GM19328 (cell line): ENCODE data around the gene RAPSN.

ENCODE experiments used
- ATAC-seq: cut with Tn5 transposase; IDR thresholded peaks from one replicate; pipeline ENCODE4 v1.9.1; 2021; ENCODE audit warnings: mild to moderate bottlenecking, moderate library complexity; ENCODE audit not compliant: unreplicated experiment

RAPSN gene

GRCh38 chr11:47448566-47449427, at the start of gene RAPSN:
RAPSN (minus strand) TSS chr11:47449136; CDS start chr11:47448964, 172 bp downstream.
- no peak for ATAC-seq

GRCh38 chr11:47498149-47498548, 49.2 kb upstream of the RAPSN start:
- ATAC-seq = no peak

DNA sequence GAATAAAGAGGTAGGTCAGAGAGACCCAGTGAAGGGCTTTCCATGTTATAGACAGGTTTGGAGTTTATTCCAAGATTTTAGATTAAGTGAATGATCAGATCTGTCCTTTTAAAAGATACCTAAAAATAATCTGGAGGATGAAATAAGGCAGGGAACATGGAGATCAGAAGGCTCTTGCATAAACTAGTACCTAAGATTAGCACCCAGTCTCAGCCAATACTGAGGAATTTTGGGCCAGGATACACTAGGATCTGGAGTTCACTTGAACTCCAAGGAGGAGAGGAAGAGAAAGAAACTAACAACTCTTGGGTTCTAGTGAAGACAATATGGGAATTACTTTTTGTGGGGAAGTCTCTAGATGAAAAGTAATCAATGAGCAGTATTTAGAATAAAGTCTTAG, 47.9 kb upstream of the RAPSN start:
- no peak for ATAC-seq

DNA sequence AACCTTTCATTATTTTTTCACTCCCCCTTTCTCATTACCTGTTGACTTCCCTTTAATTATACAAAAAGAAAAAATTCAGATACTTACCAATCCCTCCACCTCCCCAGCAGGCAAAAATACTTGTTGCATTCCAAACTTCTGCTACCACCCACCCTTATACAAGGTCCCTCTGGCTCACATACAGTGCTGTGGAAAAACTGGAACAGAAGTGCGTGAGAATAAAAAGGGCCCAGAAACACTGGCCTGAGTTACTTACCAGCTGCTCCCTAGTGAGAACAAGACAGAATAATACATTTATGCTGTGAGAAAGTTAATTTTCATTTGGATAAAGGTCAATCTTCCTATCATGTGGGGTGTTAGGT, 46.9 kb upstream of the RAPSN start:
- no peak for ATAC-seq

- ATAC-seq = no peak
Measured at GRCh38 chr11:47495011-47495855, 46.3 kb upstream of the RAPSN start.

GRCh38 chr11:47489395-47489755, 40.4 kb upstream of the RAPSN start:
- no peak for ATAC-seq

DNA sequence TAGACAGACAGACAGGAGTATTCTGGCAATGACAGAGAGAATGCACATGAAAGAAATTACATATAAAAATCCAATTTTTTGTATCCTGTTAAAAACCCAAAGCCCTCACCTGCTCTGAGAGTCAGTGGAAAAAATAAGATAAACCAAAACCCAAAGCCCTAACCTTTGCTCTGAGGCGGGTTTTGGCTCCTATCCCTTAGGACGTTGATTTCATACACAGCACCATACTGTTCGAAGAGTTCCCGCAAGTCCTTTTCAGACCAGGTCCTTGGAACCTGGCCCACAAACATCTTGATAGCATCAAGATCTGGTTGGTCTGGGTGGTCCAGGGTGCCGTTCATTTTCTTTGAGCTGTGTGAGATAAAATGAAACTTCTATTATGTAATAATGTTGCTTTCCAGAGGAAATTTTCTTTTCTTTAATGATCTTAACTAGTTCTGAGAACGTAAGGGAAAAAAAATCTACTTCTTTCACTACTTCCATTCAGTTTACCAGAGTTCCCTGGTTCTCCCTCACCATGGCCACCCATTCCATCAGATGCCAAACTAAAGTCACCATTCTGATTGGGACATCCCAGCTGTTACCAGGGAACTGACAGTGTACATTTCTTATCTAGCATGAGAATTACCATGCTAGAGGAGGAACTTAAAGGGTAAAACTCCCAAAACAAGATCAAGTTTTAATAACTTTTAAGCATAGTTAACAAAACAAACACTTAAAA, 39.9 kb upstream of the RAPSN start:
- ATAC-seq = no peak

- ATAC-seq = no peak
Measured at GRCh38 chr11:47488111-47488510, 39.2 kb upstream of the RAPSN start.

DNA sequence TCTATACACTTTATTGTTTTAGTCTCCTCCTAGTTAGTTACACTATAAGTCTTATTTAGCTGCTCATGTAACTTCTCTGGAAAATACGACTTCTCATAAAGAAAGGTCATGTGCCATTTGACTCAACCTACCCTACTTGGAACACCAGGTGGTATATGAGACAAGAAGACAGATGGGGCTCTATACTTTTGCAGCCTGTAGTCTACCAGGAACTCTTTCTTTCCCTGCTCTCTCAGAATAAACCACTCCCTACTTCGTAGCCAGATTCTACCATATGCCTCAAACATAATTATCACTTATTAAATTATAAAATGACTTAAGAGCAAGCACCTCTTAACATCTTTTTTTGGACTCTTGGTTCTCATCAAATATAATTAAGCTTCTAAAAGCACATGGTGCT, 38.5 kb upstream of the RAPSN start:
- ATAC-seq = no peak

DNA sequence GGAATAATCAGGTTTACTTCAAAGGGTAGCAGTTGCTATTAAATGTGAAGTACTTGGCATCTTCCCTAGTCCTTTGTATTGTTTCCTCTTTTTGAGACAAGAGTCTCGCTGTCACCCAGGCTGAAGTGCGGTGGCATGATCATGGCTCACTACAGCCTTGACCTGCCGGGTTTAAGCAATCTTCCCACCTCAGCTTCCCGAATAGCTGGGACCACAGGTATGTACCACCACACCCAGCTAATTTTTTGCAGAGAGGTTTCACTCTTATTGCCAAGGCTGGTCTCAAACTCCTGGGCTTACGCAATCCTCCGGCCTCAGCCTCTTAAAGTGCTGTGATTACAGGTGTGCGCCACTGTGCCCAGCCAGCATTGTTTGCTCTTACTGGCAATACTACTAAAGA, 36.2 kb upstream of the RAPSN start:
- no peak for ATAC-seq

GRCh38 chr11:47483457-47483856, 34.5 kb upstream of the RAPSN start:
- ATAC-seq = no peak

- no peak for ATAC-seq
Measured at GRCh38 chr11:47480762-47481161, 31.8 kb upstream of the RAPSN start.

- no peak for ATAC-seq
Measured at GRCh38 chr11:47478651-47479329, 29.9 kb upstream of the RAPSN start.

DNA sequence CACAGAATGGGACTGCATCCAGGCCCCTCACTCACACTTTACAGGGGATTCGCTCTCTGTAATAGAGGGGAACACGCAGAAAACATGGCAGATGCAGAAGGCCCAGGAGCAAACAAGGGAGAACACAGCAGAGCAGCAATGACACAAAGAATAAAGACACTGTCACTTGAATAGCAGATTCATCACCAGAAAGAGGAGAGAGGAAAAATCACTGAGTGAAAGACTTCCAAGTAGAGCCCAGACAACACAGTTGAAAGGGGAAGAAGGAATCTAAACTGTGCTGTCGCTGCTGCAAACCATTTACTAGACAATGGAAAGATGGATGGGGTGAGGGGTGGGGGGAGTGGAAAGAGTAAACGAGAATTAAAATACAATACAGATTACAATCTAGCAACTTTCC, 28.8 kb upstream of the RAPSN start:
- no peak for ATAC-seq

DNA sequence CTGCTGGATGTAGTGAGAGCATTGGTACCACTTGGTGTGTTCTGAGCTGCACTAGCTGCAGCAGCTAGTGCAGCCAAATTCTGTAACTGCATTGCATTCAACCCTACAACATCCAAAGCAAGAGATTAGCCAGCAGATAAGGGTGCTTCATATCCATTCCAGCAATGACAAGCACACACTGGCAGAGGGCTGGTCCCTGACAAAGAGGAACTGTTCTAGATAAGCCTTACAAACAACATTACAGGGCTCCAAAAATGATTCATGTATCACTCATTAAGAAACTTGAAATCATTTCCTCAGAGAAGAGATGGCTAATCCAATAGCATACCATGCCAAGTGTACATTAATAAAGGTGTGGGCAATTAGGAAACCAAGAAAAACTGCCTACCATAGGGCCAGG, 28.4 kb upstream of the RAPSN start:
- ATAC-seq = no peak

DNA sequence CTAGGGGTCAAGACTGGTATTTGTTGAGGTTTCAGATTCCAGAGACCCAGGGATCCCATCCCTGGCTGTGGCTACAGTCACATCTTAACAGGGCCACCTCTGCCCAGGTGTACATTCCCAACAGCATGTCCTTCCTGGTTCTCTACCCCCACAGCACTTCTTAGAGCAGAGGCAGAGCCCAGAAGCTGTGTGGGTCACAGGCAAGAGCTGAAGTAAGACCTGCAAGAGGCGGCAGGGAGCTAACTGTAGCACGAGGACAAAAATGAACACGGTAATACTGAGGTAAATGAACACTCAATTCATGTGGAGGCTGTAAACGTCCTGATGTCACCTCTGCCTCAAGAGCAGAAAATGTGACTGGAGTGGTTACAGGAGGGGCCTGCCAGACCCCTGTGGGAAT, 21.7 kb upstream of the RAPSN start:
- ATAC-seq = no peak

DNA sequence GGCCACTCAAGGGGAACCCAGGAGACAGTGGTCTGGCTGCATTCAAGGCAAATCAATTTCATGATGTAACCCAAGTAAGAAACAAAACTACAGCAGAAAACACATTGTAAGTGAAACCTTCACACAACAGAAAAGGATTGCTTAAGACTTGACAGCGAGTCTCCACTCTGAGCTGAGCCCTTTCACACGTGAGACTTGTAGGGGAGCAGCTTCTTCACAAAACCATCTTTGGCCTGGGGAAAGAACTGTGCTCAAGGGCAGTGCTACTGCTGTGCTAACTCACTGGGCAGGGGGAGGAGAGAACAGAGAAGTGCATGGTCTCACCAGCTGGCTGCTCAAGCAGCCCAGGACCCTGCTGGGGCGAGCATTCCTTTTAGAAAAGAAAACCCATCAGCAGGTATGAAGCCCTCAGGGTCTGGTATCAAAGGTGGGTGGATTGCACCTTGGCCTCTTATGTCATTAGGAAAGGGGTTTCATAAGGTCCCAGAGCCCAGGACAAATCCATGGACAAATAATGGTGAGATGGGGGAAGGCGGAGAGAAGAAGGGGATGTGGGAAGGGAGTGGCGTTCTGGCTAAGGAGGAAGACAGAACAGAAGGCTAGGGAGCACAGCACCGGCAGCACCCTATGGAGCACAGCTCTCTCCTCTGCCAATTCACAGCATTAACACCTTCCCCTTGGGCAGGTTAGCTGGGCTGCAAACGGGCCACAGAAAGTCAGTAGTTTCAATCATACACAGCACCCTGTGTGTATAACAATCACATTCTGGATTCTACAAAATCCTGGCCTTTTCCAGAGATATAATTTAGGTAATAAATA, 20.6 kb upstream of the RAPSN start:
- ATAC-seq = no peak

DNA sequence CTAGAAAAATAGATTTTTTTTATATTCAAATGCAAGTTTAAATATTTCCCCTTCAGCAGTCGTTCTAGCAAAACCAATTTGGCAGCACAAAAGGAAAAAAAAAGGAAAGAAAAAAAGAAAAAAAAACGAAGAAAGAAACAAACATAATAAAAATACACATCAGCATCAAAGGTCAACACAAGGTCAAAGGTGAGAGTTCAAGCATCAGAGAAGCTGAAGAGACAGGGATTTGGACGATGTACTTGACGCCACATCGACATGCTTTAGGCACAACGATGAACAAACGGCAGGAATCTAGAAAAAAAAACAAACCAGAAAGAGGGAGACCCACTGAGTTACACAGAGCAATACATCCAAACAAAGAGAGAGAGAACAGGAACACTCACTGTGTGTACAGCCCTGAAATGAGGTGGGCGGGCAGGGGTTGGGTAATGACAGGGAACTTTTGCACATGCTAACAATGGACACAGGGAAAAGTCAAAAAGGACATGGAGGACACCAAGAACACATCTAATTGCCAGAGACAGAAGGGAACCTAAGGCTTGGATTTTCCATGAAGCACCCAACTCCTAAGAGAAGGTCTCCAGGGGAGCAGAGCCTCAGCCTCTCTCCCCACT, 19.8 kb upstream of the RAPSN start:
- ATAC-seq = no peak

DNA sequence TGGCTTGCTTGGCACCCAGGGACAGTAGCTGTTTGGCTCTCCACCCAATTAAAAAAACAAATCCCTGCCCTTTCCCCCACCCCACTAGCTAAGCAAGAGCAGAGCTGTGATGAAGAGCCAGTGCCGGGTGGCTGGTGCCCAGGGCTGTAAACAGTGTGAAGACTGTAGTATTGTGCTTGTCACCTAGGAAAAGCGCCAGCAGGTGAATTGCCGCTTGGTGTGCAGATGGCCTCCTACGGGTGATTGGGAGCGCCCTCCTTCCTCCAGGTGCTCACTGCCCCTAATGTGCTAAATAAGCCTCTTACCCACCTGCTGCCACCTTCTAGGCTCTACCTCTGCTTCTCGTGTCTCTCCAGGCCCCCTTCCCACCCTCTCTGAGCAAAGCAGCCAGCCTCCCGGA, 18.4 kb upstream of the RAPSN start:
- no peak for ATAC-seq
